ENCODE measurements around the gene PLOD2.

DNA sequence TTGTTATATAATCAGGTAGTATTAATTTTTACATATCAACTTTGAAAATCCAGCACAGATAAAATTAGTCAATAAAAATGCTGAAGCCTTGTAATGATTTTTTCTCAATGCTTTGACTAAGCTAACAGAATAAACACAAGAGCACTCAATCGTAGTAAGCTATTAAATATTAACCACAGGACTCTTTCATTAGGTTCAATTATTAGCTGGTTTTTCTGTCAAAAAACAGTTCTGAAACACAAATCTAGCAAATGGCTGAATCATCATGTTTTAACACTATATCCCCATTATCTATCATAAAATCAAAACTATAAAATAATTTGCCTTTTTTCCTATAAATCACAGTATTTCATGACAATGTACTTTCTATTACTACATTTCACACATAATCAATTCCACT is 69.6 kb downstream of the PLOD2 start:
- no peak for TF ChIP-seq CTCF (conservative IDR thresholded peaks at IDR 0.05; ENCODE audit: low read length)
- no peak for TF ChIP-seq EZH2phosphoT487 (IDR thresholded peaks at IDR 0.05; ENCODE audit: borderline replicate concordance)
